WTC11 (cell line): ENCODE data around the gene ABLIM3.

Source experiments
- ELF4 ChIP-seq: sonication (generic); formaldehyde crosslinking; IDR thresholded peaks from 2 replicates; pipeline ENCODE4 v1.8.1; 2022; ENCODE audit warnings: low read depth, mild to moderate bottlenecking, moderate library complexity, missing genetic modification reagents
- FOXK1 ChIP-seq: sonication (generic); formaldehyde crosslinking; IDR thresholded peaks from 2 replicates; pipeline ENCODE4 v1.8.0; 2022; ENCODE audit warnings: mild to moderate bottlenecking, moderate library complexity, missing genetic modification reagents
- FOXP1 ChIP-seq: sonication (generic); formaldehyde crosslinking; IDR thresholded peaks from 2 replicates; pipeline ENCODE4 v1.8.0; 2022; ENCODE audit warnings: missing genetic modification reagents, mild to moderate bottlenecking, moderate library complexity, borderline replicate concordance
- IRF2 ChIP-seq: sonication (generic); formaldehyde crosslinking; IDR thresholded peaks from 2 replicates; pipeline ENCODE4 v1.8.0; 2022; ENCODE audit warnings: low read depth, missing genetic modification reagents, borderline replicate concordance
- JUN ChIP-seq: sonication (generic); formaldehyde crosslinking; IDR thresholded peaks from 2 replicates; pipeline ENCODE4 v1.8.0; 2023; ENCODE audit warnings: mild to moderate bottlenecking, missing genetic modification reagents
- NR2C2 ChIP-seq: sonication (generic); formaldehyde crosslinking; IDR thresholded peaks from 2 replicates; pipeline ENCODE4 v1.8.0; 2022; ENCODE audit warnings: mild to moderate bottlenecking, missing genetic modification reagents
- ZNF121 ChIP-seq: sonication (generic); formaldehyde crosslinking; IDR thresholded peaks from 2 replicates; pipeline ENCODE4 v1.8.0; 2023; ENCODE audit warnings: missing genetic modification reagents
- ZNF138 ChIP-seq: sonication (generic); formaldehyde crosslinking; conservative IDR thresholded peaks from 2 replicates; pipeline ENCODE4 v1.8.1; 2022; ENCODE audit warnings: mild to moderate bottlenecking, moderate library complexity, missing genetic modification reagents
- ZNF671 ChIP-seq: fragments of 250-450 bp; sonication (Bioruptor Pico); IDR thresholded peaks from 2 replicates; pipeline ENCODE4 v1.8.0; 2021; ENCODE audit warnings: mild to moderate bottlenecking
- TF ChIP-seq, protein P1 (sequence below): fragments of 200-600 bp; IDR thresholded peaks from 2 replicates; pipeline ENCODE4 v1.8.0; 2022; ENCODE audit warnings: antibody characterized with exemption
- TF ChIP-seq, protein P2 (sequence below): sonication (generic); formaldehyde crosslinking; IDR thresholded peaks from 2 replicates; pipeline ENCODE4 v1.8.1; 2022; ENCODE audit warnings: mild to moderate bottlenecking, moderate library complexity, missing genetic modification reagents
- TF ChIP-seq, protein P3 (sequence below): sonication (generic); formaldehyde crosslinking; IDR thresholded peaks from 2 replicates; pipeline ENCODE4 v1.8.0; 2022; ENCODE audit warnings: mild to moderate bottlenecking, missing genetic modification reagents
- TF ChIP-seq, protein P4 (sequence below): sonication (generic); formaldehyde crosslinking; IDR thresholded peaks from 2 replicates; pipeline ENCODE4 v1.8.0; 2022; ENCODE audit warnings: mild to moderate bottlenecking, missing genetic modification reagents
- TF ChIP-seq, protein P5 (sequence below): sonication (generic); formaldehyde crosslinking; IDR thresholded peaks from 2 replicates; pipeline ENCODE4 v1.8.1; 2023; ENCODE audit warnings: mild to moderate bottlenecking, missing genetic modification reagents

DNA sequence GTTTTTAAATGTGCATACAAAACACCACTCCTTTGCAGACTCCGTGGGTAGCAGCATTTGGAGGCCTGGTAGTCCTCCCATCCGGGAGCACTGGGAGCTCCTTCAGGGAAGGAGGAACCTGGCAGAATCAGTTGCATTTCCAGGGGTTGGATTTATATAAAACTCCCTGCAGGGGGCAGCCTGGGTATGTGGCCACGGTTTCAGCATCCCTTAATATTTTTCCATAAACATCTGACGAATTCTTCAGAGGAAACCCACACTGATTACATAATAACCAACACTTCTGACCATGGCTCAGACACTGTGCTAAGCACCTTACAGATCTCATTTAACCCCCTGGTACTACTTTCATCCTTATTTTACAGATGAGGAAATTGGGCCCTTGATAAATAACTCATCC is 124.3 kb downstream of the ABLIM3 start:
- no peak for TF ChIP-seq FOXP1 (CRISPR knock-in tag)
- no peak for TF ChIP-seq ZNF671 (CRISPR knock-in tag)
- TF ChIP-seq ZNF121 (CRISPR knock-in tag): no peak
- TF ChIP-seq FOXK1 (CRISPR knock-in tag): no peak
- TF ChIP-seq, protein P1, sequence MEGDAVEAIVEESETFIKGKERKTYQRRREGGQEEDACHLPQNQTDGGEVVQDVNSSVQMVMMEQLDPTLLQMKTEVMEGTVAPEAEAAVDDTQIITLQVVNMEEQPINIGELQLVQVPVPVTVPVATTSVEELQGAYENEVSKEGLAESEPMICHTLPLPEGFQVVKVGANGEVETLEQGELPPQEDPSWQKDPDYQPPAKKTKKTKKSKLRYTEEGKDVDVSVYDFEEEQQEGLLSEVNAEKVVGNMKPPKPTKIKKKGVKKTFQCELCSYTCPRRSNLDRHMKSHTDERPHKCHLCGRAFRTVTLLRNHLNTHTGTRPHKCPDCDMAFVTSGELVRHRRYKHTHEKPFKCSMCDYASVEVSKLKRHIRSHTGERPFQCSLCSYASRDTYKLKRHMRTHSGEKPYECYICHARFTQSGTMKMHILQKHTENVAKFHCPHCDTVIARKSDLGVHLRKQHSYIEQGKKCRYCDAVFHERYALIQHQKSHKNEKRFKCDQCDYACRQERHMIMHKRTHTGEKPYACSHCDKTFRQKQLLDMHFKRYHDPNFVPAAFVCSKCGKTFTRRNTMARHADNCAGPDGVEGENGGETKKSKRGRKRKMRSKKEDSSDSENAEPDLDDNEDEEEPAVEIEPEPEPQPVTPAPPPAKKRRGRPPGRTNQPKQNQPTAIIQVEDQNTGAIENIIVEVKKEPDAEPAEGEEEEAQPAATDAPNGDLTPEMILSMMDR: no peak
- TF ChIP-seq, protein P2, sequence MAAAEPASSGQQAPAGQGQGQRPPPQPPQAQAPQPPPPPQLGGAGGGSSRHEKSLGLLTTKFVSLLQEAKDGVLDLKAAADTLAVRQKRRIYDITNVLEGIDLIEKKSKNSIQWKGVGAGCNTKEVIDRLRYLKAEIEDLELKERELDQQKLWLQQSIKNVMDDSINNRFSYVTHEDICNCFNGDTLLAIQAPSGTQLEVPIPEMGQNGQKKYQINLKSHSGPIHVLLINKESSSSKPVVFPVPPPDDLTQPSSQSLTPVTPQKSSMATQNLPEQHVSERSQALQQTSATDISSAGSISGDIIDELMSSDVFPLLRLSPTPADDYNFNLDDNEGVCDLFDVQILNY: no peak
- TF ChIP-seq, protein P3, sequence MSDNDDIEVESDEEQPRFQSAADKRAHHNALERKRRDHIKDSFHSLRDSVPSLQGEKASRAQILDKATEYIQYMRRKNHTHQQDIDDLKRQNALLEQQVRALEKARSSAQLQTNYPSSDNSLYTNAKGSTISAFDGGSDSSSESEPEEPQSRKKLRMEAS (CRISPR knock-in tag): no peak
- no peak for TF ChIP-seq ELF4 (CRISPR knock-in tag)
- TF ChIP-seq ZNF138 (CRISPR knock-in tag): no peak
- TF ChIP-seq JUN (CRISPR knock-in tag): no peak
- no peak for TF ChIP-seq NR2C2 (CRISPR knock-in tag)
- no peak for TF ChIP-seq IRF2 (CRISPR knock-in tag)
- TF ChIP-seq, protein P4, sequence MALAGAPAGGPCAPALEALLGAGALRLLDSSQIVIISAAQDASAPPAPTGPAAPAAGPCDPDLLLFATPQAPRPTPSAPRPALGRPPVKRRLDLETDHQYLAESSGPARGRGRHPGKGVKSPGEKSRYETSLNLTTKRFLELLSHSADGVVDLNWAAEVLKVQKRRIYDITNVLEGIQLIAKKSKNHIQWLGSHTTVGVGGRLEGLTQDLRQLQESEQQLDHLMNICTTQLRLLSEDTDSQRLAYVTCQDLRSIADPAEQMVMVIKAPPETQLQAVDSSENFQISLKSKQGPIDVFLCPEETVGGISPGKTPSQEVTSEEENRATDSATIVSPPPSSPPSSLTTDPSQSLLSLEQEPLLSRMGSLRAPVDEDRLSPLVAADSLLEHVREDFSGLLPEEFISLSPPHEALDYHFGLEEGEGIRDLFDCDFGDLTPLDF (CRISPR knock-in tag): no peak
- TF ChIP-seq, protein P5, sequence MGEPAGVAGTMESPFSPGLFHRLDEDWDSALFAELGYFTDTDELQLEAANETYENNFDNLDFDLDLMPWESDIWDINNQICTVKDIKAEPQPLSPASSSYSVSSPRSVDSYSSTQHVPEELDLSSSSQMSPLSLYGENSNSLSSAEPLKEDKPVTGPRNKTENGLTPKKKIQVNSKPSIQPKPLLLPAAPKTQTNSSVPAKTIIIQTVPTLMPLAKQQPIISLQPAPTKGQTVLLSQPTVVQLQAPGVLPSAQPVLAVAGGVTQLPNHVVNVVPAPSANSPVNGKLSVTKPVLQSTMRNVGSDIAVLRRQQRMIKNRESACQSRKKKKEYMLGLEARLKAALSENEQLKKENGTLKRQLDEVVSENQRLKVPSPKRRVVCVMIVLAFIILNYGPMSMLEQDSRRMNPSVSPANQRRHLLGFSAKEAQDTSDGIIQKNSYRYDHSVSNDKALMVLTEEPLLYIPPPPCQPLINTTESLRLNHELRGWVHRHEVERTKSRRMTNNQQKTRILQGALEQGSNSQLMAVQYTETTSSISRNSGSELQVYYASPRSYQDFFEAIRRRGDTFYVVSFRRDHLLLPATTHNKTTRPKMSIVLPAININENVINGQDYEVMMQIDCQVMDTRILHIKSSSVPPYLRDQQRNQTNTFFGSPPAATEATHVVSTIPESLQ (CRISPR knock-in tag): no peak
